HG02943 (cell line): ENCODE data around the gene SPATA16.
"Not testable (repeated sequence)": the region's sequence is repeated elsewhere in the genome, so short reads cannot be mapped to it uniquely, and the experiment has no call there.

Experiments
- ATAC-seq: cut with Tn5 transposase; IDR thresholded peaks from one replicate; pipeline ENCODE4 v1.9.1; 2021; ENCODE audit warnings: mild to moderate bottlenecking, low read depth, moderate library complexity; ENCODE audit not compliant: unreplicated experiment

The SPATA16 gene

GRCh38 chr3:172903642-172904320, 237.3 kb downstream of the SPATA16 start:
- ATAC-seq, result no peak

- no peak for ATAC-seq
Measured at GRCh38 chr3:172892158-172892557, 248.9 kb downstream of the SPATA16 start.

- ATAC-seq, result no peak
Measured at GRCh38 chr3:172885704-172886103, 255.3 kb downstream of the SPATA16 start.

GRCh38 chr3:172882563-172882962, 258.5 kb downstream of the SPATA16 start:
- no peak for ATAC-seq

- ATAC-seq, result not testable (repeated sequence)
Measured at GRCh38 chr3:172879381-172879780, 261.7 kb downstream of the SPATA16 start.

GRCh38 chr3:172877011-172877410, 264.0 kb downstream of the SPATA16 start:
- ATAC-seq, result no peak

- ATAC-seq, result no peak
Measured at GRCh38 chr3:172876297-172876696, 264.7 kb downstream of the SPATA16 start.

- no peak for ATAC-seq
Measured at GRCh38 chr3:172875039-172875438, 266.0 kb downstream of the SPATA16 start.

GRCh38 chr3:172869784-172870518, 271.1 kb downstream of the SPATA16 start:
- ATAC-seq, result no peak

GRCh38 chr3:172869368-172869771, 271.7 kb downstream of the SPATA16 start:
- no peak for ATAC-seq

GRCh38 chr3:172868582-172869200, 272.3 kb downstream of the SPATA16 start:
- ATAC-seq, result no peak

GRCh38 chr3:172866726-172867350, 274.2 kb downstream of the SPATA16 start:
- ATAC-seq, result not testable (repeated sequence)

GRCh38 chr3:172859041-172859440, 282.0 kb downstream of the SPATA16 start:
- ATAC-seq, result no peak

- ATAC-seq, result no peak
Measured at GRCh38 chr3:172856795-172857742, 284.0 kb downstream of the SPATA16 start.

- ATAC-seq, result no peak
Measured at GRCh38 chr3:172855037-172855436, 286.0 kb downstream of the SPATA16 start.

GRCh38 chr3:172853921-172854666, 286.9 kb downstream of the SPATA16 start:
- no peak for ATAC-seq

- no peak for ATAC-seq
Measured at GRCh38 chr3:172853005-172853404, 288.0 kb downstream of the SPATA16 start.

GRCh38 chr3:172848910-172849309, 292.1 kb downstream of the SPATA16 start:
- ATAC-seq, result no peak

- ATAC-seq, result no peak
Measured at GRCh38 chr3:172847292-172847691, 293.7 kb downstream of the SPATA16 start.
